Neuronal stem cell (in vitro differentiated cells): ENCODE measurements around the gene STK32C.

ENCODE experiments used
- DNase-seq: peaks from one replicate; pipeline ENCODE4 v3.0.0-alpha.2; 2013; ENCODE audit warnings: low spot score
- H2AFZ ChIP-seq: one replicate; pipeline ENCODE4 v1.6.1; 2013; ENCODE audit warnings: mild to moderate bottlenecking, low read length, inconsistent platforms
- H2AK5ac ChIP-seq: 2 replicates; pipeline ENCODE4 v1.6.1; 2013; ENCODE audit warnings: low read depth, mild to moderate bottlenecking, inconsistent platforms, low read length, moderate library complexity, mixed read lengths
- H2BK120ac ChIP-seq: 2 replicates; pipeline ENCODE4 v1.6.1; 2013; ENCODE audit warnings: low read depth, mild to moderate bottlenecking, inconsistent platforms, low read length, moderate library complexity, mixed read lengths
- H2BK12ac ChIP-seq: one replicate; pipeline ENCODE4 v1.6.1; 2013; ENCODE audit warnings: low read length, inconsistent platforms
- H2BK15ac ChIP-seq: 2 replicates; pipeline ENCODE4 v1.6.1; 2013; ENCODE audit warnings: mild to moderate bottlenecking, low read length, inconsistent platforms, mixed read lengths
- H2BK5ac ChIP-seq: one replicate; pipeline ENCODE4 v1.6.1; 2013; ENCODE audit warnings: inconsistent platforms, mild to moderate bottlenecking, low read length, moderate library complexity
- H3K14ac ChIP-seq: one replicate; pipeline ENCODE4 v1.6.1; 2013; ENCODE audit warnings: low read length, inconsistent platforms
- H3K18ac ChIP-seq: 2 replicates; pipeline ENCODE4 v1.6.1; 2013; ENCODE audit warnings: low read length, inconsistent platforms
- H3K23ac ChIP-seq: 2 replicates; pipeline ENCODE4 v1.6.1; 2013; ENCODE audit warnings: low read depth, mild to moderate bottlenecking, mixed read lengths, low read length, inconsistent platforms; ENCODE audit not compliant: poor library complexity
- H3K27ac ChIP-seq: replicated peaks from 3 replicates; pipeline ENCODE4 v1.5.1; 2013; ENCODE audit warnings: low read length, inconsistent platforms
- H3K27me3 ChIP-seq, 3 experiments: 2 replicates each; pipeline ENCODE4 v1.6.1; 2013; ENCODE audit warnings: low read length in 3 of 3, mild to moderate bottlenecking in 2 of 3, inconsistent platforms in 1 of 3, low read depth in 1 of 3, mixed read lengths in 1 of 3, moderate library complexity in 1 of 3; ENCODE audit not compliant: control insufficient read depth in 3 of 3, insufficient read depth in 3 of 3
- H3K36me3 ChIP-seq, 2 donors: replicated peaks in 1 of 2; 2 replicates each; pipeline ENCODE4 v1.6.1; 2013; ENCODE audit warnings: low read length in 2 of 2; ENCODE audit not compliant: control insufficient read depth in 2 of 2, insufficient read depth in 2 of 2
- H3K4ac ChIP-seq: 2 replicates; pipeline ENCODE4 v1.6.1; 2013; ENCODE audit warnings: inconsistent platforms, mild to moderate bottlenecking, low read length, moderate library complexity
- H3K4me1 ChIP-seq, 2 donors: 1 replicate in 1 of 2; 2 replicates in 1 of 2; pipeline ENCODE4 v1.6.1; 2013; ENCODE audit warnings: low read length in 2 of 2, low read depth in 1 of 2; ENCODE audit not compliant: control insufficient read depth in 2 of 2, insufficient read depth in 1 of 2
- H3K4me2 ChIP-seq: one replicate; pipeline ENCODE4 v1.6.1; 2013; ENCODE audit warnings: mild to moderate bottlenecking, low read length, inconsistent platforms; ENCODE audit not compliant: insufficient read depth, poor library complexity, severe bottlenecking
- H3K4me3 ChIP-seq, 2 donors: 2 replicates each; pipeline ENCODE4 v1.5.1; 2013; ENCODE audit warnings: low read length in 2 of 2, mild to moderate bottlenecking in 2 of 2, inconsistent platforms in 1 of 2, moderate library complexity in 1 of 2
- H3K79me1 ChIP-seq: one replicate; pipeline ENCODE4 v1.6.1; 2013; ENCODE audit warnings: low read depth, mild to moderate bottlenecking, inconsistent platforms, low read length, moderate library complexity
- H3K9ac ChIP-seq: one replicate; pipeline ENCODE4 v1.6.1; 2013; ENCODE audit warnings: mild to moderate bottlenecking, low read depth, low read length, inconsistent platforms; ENCODE audit not compliant: poor library complexity
- H3K9me3 ChIP-seq, 2 donors: replicated peaks in 1 of 2; 2 replicates each; pipeline versions ENCODE3 to v1.6.1; 2013; ENCODE audit warnings: low read length in 2 of 2, mild to moderate bottlenecking in 2 of 2, inconsistent platforms in 1 of 2, low read depth in 1 of 2, mixed read lengths in 1 of 2, moderate library complexity in 1 of 2; ENCODE audit not compliant: control insufficient read depth in 2 of 2, insufficient read depth in 1 of 2
- H4K8ac ChIP-seq: one replicate; pipeline ENCODE4 v1.6.1; 2013; ENCODE audit warnings: low read depth, mild to moderate bottlenecking, inconsistent platforms, low read length, moderate library complexity
- H4K91ac ChIP-seq: one replicate; pipeline ENCODE4 v1.6.1; 2013; ENCODE audit warnings: low read length, low read depth, mild to moderate bottlenecking, inconsistent platforms; ENCODE audit not compliant: poor library complexity
- WGBS, 2 donors: extraction: QIAGEN DNeasy Blood & Tissue Kit; methylation state at CpG; one replicate each; pipeline ENCODE4 v1.1.7; 2013; ENCODE audit warnings: missing lambda C conversion rate in 2 of 2, mixed read lengths in 1 of 2; ENCODE audit not compliant: insufficient read length in 2 of 2, insufficient replicate concordance in 1 of 2; ENCODE audit errors: extremely low coverage in 2 of 2; 5-methylcytosine and 5-hydroxymethylcytosine counted together

STK32C gene

GRCh38 chr10:132302421-132303310 lies 5.1 kb downstream of the STK32C start:
- no peak for DNase-seq
- Histone ChIP-seq H3K18ac (no peak overlapping the region), H2BK15ac (no peak overlapping the region), H4K8ac (no peak overlapping the region), H3K14ac (no peak overlapping the region), H2BK5ac (no peak overlapping the region), H2AK5ac (no peak overlapping the region), H3K27ac (no peak overlapping the region), H2BK120ac (no peak overlapping the region), H3K4me1 (peaks cover 0 to 14% of the 10 kb centered on the region in 2 donors), H3K23ac (no peak overlapping the region), H3K36me3 (peaks cover 0 to 3% of the 10 kb centered on the region in 2 donors), H2BK12ac (no peak overlapping the region), H3K9ac (no peak overlapping the region), H3K27me3 (peaks cover 0 to 13% (median 0%) of the 10 kb centered on the region in 3 experiments), H3K4me3 (no peak overlapping the region), H3K9me3 (peaks cover 8 to 11% of the 10 kb centered on the region in 2 donors), H3K4ac (no peak overlapping the region), H3K79me1 (no peaks in the 10 kb centered on the region), H4K91ac (no peak overlapping the region), H2AFZ (no peak overlapping the region), H3K4me2 (no peak overlapping the region)
- no CpG with 5 or more reads among the region's 29 CpGs for WGBS, 2 donors

- H3K4me3 ChIP-seq = no peak overlapping the region
- H3K23ac ChIP-seq = no peak overlapping the region
- H3K14ac ChIP-seq = no peak overlapping the region
- no peak overlapping the region for H3K4ac ChIP-seq
- H2AFZ ChIP-seq = no peak overlapping the region
- peaks cover 8 to 11% of the 10 kb centered on the region in 2 donors for H3K9me3 ChIP-seq
- H2BK12ac ChIP-seq = no peak overlapping the region
- no peak overlapping the region for H3K18ac ChIP-seq
- no peak overlapping the region for H2BK15ac ChIP-seq
- no peak overlapping the region for H2BK120ac ChIP-seq
- no peaks in the 10 kb centered on the region for H3K79me1 ChIP-seq
- H3K9ac ChIP-seq = no peak overlapping the region
- no peak overlapping the region for H4K91ac ChIP-seq
- H3K36me3 ChIP-seq = peaks cover 0 to 3% of the 10 kb centered on the region in 2 donors
- peaks cover 0 to 10% of the 10 kb centered on the region in 2 donors for H3K4me1 ChIP-seq
- peak overlapping the region; percentile 25 for H2BK5ac ChIP-seq
- no peak overlapping the region for H4K8ac ChIP-seq
- WGBS, 2 donors = no CpG with 5 or more reads among the region's 38 CpGs
- no peak for DNase-seq
- no peak overlapping the region for H3K4me2 ChIP-seq
- H3K27me3 ChIP-seq = peaks cover 0 to 8% (median 0%) of the 10 kb centered on the region in 3 experiments
- H3K27ac ChIP-seq = no peak overlapping the region
- H2AK5ac ChIP-seq = no peak overlapping the region
Observed at GRCh38 chr10:132301371-132302330, 6.1 kb downstream of the STK32C start.

- H3K4me3 ChIP-seq = no peak overlapping the region
- H2BK12ac ChIP-seq = no peak overlapping the region
- no peak overlapping the region for H3K4ac ChIP-seq
- no peak overlapping the region for H2BK120ac ChIP-seq
- no peak overlapping the region for H2BK5ac ChIP-seq
- H4K91ac ChIP-seq = no peak overlapping the region
- H2BK15ac ChIP-seq = no peak overlapping the region
- H3K4me1 ChIP-seq = peaks cover 0 to 10% of the 10 kb centered on the region in 2 donors
- no peak overlapping the region for H4K8ac ChIP-seq
- H2AK5ac ChIP-seq = no peak overlapping the region
- no peak overlapping the region for H3K18ac ChIP-seq
- no peaks in the 10 kb centered on the region for H3K79me1 ChIP-seq
- WGBS, 2 donors = no CpG with 5 or more reads among the region's 10 CpGs
- H3K9ac ChIP-seq = no peak overlapping the region
- no peak overlapping the region for H3K27ac ChIP-seq
- peaks cover 0 to 1% (median 0%) of the 10 kb centered on the region in 3 experiments for H3K27me3 ChIP-seq
- H3K4me2 ChIP-seq = no peak overlapping the region
- no peak for DNase-seq
- no peak overlapping the region for H3K23ac ChIP-seq
- no peaks in the 10 kb centered on the region for H3K36me3 ChIP-seq
- no peak overlapping the region for H3K14ac ChIP-seq
- peaks cover 2 to 3% of the 10 kb centered on the region in 2 donors for H3K9me3 ChIP-seq
- no peak overlapping the region for H2AFZ ChIP-seq
Observed at GRCh38 chr10:132300582-132300981, 7.2 kb downstream of the STK32C start.
